Measurements from ENCODE around the gene KRT1. TPM values are rescaled to one million over a fixed set of nuclear protein-coding genes. Genes with fewer than 3 reads are reported as not detected.

KRT1 gene
- total RNA-seq, 3 donors from 2014 or later (not counting 1 experiment from before 2014, with no cell fraction given), result 0.27 to 1.8 TPM; not detected in 1

DNA sequence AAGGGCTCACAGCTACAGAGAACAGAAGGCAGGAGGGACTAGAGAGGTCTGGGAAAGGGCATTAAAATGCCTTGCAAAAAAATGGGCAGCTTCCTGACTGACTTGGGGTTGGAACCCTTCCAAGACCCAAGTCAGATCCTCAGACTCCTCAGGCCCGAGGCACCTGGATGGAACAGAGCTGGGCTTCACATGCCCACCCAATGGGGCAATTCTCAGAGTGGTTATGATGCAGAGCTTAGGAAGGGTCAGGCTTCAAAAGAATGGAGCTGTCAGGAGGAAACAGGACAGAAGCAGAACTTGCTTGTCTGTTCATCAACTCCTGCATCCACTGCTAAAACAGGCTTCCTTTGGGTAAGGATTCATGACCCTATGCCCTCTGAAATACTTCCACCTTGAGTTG is 9.7 kb upstream of the KRT1 start:
- Mint-ChIP-seq H3K36me3 (no peaks in the 10 kb centered on the region), H3K4me1 (peaks cover 43 to 55% of the 10 kb centered on the region in 2 donors), H3K27me3 (ENCODE audit: low read depth in 2 of 2) (peaks cover 0 to 22% of the 10 kb centered on the region in 2 donors), H3K27ac (no peak overlapping the region), H3K4me3 (peak overlapping the region; percentile 90), H3K9me3 (no peaks in the 10 kb centered on the region)
- TF ChIP-seq, protein P1, sequence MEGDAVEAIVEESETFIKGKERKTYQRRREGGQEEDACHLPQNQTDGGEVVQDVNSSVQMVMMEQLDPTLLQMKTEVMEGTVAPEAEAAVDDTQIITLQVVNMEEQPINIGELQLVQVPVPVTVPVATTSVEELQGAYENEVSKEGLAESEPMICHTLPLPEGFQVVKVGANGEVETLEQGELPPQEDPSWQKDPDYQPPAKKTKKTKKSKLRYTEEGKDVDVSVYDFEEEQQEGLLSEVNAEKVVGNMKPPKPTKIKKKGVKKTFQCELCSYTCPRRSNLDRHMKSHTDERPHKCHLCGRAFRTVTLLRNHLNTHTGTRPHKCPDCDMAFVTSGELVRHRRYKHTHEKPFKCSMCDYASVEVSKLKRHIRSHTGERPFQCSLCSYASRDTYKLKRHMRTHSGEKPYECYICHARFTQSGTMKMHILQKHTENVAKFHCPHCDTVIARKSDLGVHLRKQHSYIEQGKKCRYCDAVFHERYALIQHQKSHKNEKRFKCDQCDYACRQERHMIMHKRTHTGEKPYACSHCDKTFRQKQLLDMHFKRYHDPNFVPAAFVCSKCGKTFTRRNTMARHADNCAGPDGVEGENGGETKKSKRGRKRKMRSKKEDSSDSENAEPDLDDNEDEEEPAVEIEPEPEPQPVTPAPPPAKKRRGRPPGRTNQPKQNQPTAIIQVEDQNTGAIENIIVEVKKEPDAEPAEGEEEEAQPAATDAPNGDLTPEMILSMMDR (IDR thresholded peaks at IDR 0.05), result no peak
- ATAC-seq, result no peak
- intact Hi-C loops (cut with micrococcal nuclease), result no loop called here
- no peak for DNase-seq
- Histone ChIP-seq H3K4me3 (ENCODE audit: low read length) (no peak overlapping the region), H3K27ac (ENCODE audit: low read length) (no peak overlapping the region), H3K4me1 (ENCODE audit: control insufficient read depth, insufficient read depth, low read length) (peaks cover 23% of the 10 kb centered on the region), H3K27me3 (ENCODE audit: control insufficient read depth, insufficient read depth, low read length) (peaks cover 7% of the 10 kb centered on the region), H3K36me3 (ENCODE audit: control insufficient read depth, insufficient read depth, low read length) (no peaks in the 10 kb centered on the region), H3K9me3 (ENCODE audit: control insufficient read depth, insufficient read depth, low read length) (no peaks in the 10 kb centered on the region)
- WGBS (ENCODE audit: insufficient coverage), result 89% methylated on average over 1 of the region's 1 CpG

DNA sequence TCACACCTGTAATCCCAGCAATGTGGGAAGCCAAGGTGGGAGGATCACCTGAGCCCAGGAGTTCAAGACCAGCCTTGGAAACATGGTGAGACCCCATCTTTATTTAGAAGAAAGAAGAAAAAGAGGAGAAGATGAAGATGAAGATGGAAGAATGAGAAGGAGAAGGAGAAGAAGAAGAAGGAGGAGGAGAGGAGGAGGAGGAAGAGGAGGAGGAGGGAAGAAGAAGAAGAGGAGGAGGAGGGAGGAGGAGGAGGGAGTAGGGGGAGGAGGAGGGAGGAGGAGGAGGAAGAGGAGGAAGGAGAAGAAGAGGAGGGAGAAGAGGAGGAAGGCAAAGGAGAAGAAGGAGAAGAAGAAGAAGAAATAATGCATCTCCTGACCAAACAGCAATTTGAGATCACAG is 9.0 kb upstream of the KRT1 start:
- peaks cover 7% of the 10 kb centered on the region for H3K27me3 ChIP-seq (ENCODE audit: control insufficient read depth, insufficient read depth, low read length)
- H3K4me3 Mint-ChIP-seq, result peak overlapping the region; percentile 37
- TF ChIP-seq, protein P1 (IDR thresholded peaks at IDR 0.05), result no peak
- no peak overlapping the region for H3K4me3 ChIP-seq (ENCODE audit: low read length)
- no peaks in the 10 kb centered on the region for H3K9me3 ChIP-seq (ENCODE audit: control insufficient read depth, insufficient read depth, low read length)
- intact Hi-C loops (cut with micrococcal nuclease), result no loop called here
- H3K27ac Mint-ChIP-seq, result no peak overlapping the region
- DNase-seq, result no peak
- no peaks in the 10 kb centered on the region for H3K36me3 ChIP-seq (ENCODE audit: control insufficient read depth, insufficient read depth, low read length)
- H3K36me3 Mint-ChIP-seq, result no peaks in the 10 kb centered on the region
- no peak for ATAC-seq
- H3K4me1 ChIP-seq (ENCODE audit: control insufficient read depth, insufficient read depth, low read length), result peaks cover 23% of the 10 kb centered on the region
- peaks cover 43 to 59% of the 10 kb centered on the region in 2 donors for H3K4me1 Mint-ChIP-seq
- H3K27ac ChIP-seq (ENCODE audit: low read length), result no peak overlapping the region
- H3K9me3 Mint-ChIP-seq, result no peaks in the 10 kb centered on the region
- H3K27me3 Mint-ChIP-seq (ENCODE audit: low read depth in 2 of 2), result peaks cover 0 to 27% of the 10 kb centered on the region in 2 donors

DNA sequence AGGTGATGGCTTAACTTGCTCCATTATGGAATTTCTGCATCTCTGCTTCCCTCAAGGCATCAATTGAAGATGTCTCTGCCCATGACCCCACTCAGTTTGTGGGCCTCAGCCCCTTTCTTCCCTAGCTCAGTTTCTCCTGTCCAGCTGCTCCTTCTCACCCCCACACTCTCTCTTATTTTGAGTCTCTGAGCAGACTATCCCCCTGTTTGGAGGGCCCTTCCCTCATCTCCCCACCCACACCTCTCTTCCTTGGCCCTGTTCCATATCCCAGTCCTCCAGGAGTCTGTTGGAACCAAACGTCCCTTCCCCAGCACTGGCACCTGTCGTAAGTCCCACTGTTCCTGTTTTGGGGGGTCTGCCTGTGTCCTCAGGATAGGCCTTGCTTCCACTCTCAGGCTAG is 8.3 kb upstream of the KRT1 start:
- H3K4me3 ChIP-seq (ENCODE audit: low read length), result no peak overlapping the region
- peaks cover 42 to 67% of the 10 kb centered on the region in 2 donors for H3K4me1 Mint-ChIP-seq
- DNase-seq (no peak), ATAC-seq (no peak)
- no peaks in the 10 kb centered on the region for H3K9me3 Mint-ChIP-seq
- WGBS (ENCODE audit: insufficient coverage), result 76% methylated on average over 2 of the region's 2 CpGs
- H3K27me3 Mint-ChIP-seq (ENCODE audit: low read depth in 2 of 2), result peaks cover 0 to 33% of the 10 kb centered on the region in 2 donors
- peak overlapping the region in 1 of 2 donors; percentile 76 for H3K27ac Mint-ChIP-seq
- no peaks in the 10 kb centered on the region for H3K9me3 ChIP-seq (ENCODE audit: control insufficient read depth, insufficient read depth, low read length)
- H3K27ac ChIP-seq (ENCODE audit: low read length), result no peak overlapping the region
- H3K36me3 ChIP-seq (ENCODE audit: control insufficient read depth, insufficient read depth, low read length), result no peaks in the 10 kb centered on the region
- intact Hi-C loops (cut with micrococcal nuclease), result no loop called here
- H3K4me3 Mint-ChIP-seq, result peak overlapping the region; percentile 37
- H3K27me3 ChIP-seq (ENCODE audit: control insufficient read depth, insufficient read depth, low read length), result peaks cover 7% of the 10 kb centered on the region
- no peaks in the 10 kb centered on the region for H3K36me3 Mint-ChIP-seq
- peaks cover 23% of the 10 kb centered on the region for H3K4me1 ChIP-seq (ENCODE audit: control insufficient read depth, insufficient read depth, low read length)
- TF ChIP-seq, protein P1 (IDR thresholded peaks at IDR 0.05), result no peak
